ENCODE results near the gene SDC4.

The SDC4 gene

GRCh38 chr20:45275338-45275737 is 72.9 kb downstream of the SDC4 start:
- Histone ChIP-seq H3K4me3 (replicated peaks; ENCODE audit: low read depth, low read length) (no peak overlapping the region), H3K36me3 (ENCODE audit: control insufficient read depth, insufficient read depth, low read length) (no peaks in the 10 kb centered on the region), H3K27me3 (replicated peaks; ENCODE audit: control insufficient read depth, insufficient read depth, low read length) (peaks cover 2% of the 10 kb centered on the region; the same call in 1 of the 2 replicates)
- no peak for TF ChIP-seq CTCF (IDR thresholded peaks at IDR 0.05; ENCODE audit: insufficient read depth, low read length, poor library complexity, severe bottlenecking)
- DNase-seq (ENCODE audit: extremely low read depth, insufficient read length): no peak
